Gastroesophageal sphincter (tissue), 4 donors: ENCODE measurements around the gene CIAO2B. TPM values are rescaled to one million over a fixed set of nuclear protein-coding genes. Genes with fewer than 3 reads are reported as not detected.

Experiments
- ATAC-seq: fragments of 150-250 bp; one replicate; pipeline ENCODE4 v1.9.1; 2016; ENCODE audit warnings: mild to moderate bottlenecking, moderate library complexity
- H3K27ac ChIP-seq, 4 donors: fragments of 200-600 bp; sonication (generic) in 3 of 4; 1 replicate in 3 of 4; 2 replicates in 1 of 4; pipeline ENCODE4 v1.5.1; 2016 to 2019
- H3K27me3 ChIP-seq: fragments of 200-600 bp; sonication (generic); one replicate; pipeline ENCODE4 v1.5.1; 2019
- H3K36me3 ChIP-seq, 2 donors: fragments of 200-600 bp; sonication (generic); one replicate each; pipeline ENCODE4 v1.5.1; 2019; ENCODE audit warnings: control low read depth in 1 of 2
- H3K4me1 ChIP-seq, 3 donors: fragments of 200-600 bp; sonication (generic); 1 replicate in 2 of 3; 2 replicates in 1 of 3; pipeline ENCODE4 v1.5.1; 2016 to 2019; ENCODE audit warnings: control low read depth in 2 of 3
- H3K4me3 ChIP-seq, 2 donors: fragments of 200-600 bp; sonication (generic); one replicate each; pipeline ENCODE4 v1.5.1; 2019; ENCODE audit warnings: mild to moderate bottlenecking in 1 of 2, moderate library complexity in 1 of 2
- H3K9me3 ChIP-seq, 3 donors: fragments of 200-600 bp; sonication (generic); one replicate each; pipeline ENCODE4 v1.5.1; 2017 to 2019; ENCODE audit warnings: control low read depth in 2 of 3
- CTCF ChIP-seq, 4 experiments: fragments of 200-600 bp in 2 of 4; fragments of 450-650 bp in 2 of 4; sonication (generic) in 1 of 4; IDR thresholded peaks; one replicate each; pipeline ENCODE4 v1.5.1; 2017 to 2019; ENCODE audit warnings: antibody characterized with exemption in 4 of 4, mild to moderate bottlenecking in 2 of 4, moderate library complexity in 2 of 4
- EP300 ChIP-seq: sonication (generic); formaldehyde crosslinking; IDR thresholded peaks from one replicate; pipeline ENCODE4 v1.6.1; 2017; ENCODE audit warnings: antibody characterized with exemption, mild to moderate bottlenecking
- POLR2A ChIP-seq, 2 donors: fragments of 450-650 bp; IDR thresholded peaks; one replicate each; pipeline ENCODE4 v1.6.1; 2017; ENCODE audit warnings: antibody characterized with exemption in 2 of 2, mild to moderate bottlenecking in 2 of 2, moderate library complexity in 1 of 2
- POLR2AphosphoS5 ChIP-seq: sonication (generic); formaldehyde crosslinking; IDR thresholded peaks from one replicate; pipeline ENCODE4 v1.6.1; 2017; ENCODE audit warnings: antibody characterized with exemption
- WGBS, 2 donors: methylation state at CpG; one replicate each; pipeline ENCODE4 v1.1.5; 2018; ENCODE audit warnings: low coverage in 1 of 2; 5-methylcytosine and 5-hydroxymethylcytosine counted together
- total RNA-seq, 4 donors: library from RNA; depleted of rRNA; stranded (reverse); fragments of >200 nt; gene quantifications; one replicate each; pipeline ENCODE4 v1.1.0, GENCODE V29; 2016

CIAO2B gene
- total RNA-seq, 4 donors from 2014 or later = 54.3 to 88.9 (median 79.5) TPM

GRCh38 chr16:66950437-66950836 is 16.2 kb upstream of the CIAO2B start:
- ATAC-seq = no peak
- H3K27me3 ChIP-seq = peaks cover 6% of the 10 kb centered on the region
- no peak overlapping the region for H3K4me3 ChIP-seq
- TF ChIP-seq POLR2AphosphoS5 (no peak), POLR2A (IDR thresholded peaks at IDR 0.05) (no peak), EP300 (no peak)
- H3K27ac ChIP-seq = no peak overlapping the region
- peaks cover 0 to 27% (median 9%) of the 10 kb centered on the region in 3 donors for H3K4me1 ChIP-seq
- no peaks in the 10 kb centered on the region for H3K9me3 ChIP-seq
- no peaks in the 10 kb centered on the region for H3K36me3 ChIP-seq
- 69 to 73% methylated on average over 2 of the region's 2 CpGs for WGBS, 2 donors

GRCh38 chr16:66949472-66949871 is 15.3 kb upstream of the CIAO2B start:
- Histone ChIP-seq H3K27me3 (peaks cover 6% of the 10 kb centered on the region), H3K4me1 (peaks cover 0 to 27% (median 9%) of the 10 kb centered on the region in 3 donors), H3K9me3 (no peaks in the 10 kb centered on the region), H3K36me3 (no peaks in the 10 kb centered on the region), H3K4me3 (no peak overlapping the region), H3K27ac (no peak overlapping the region)
- ATAC-seq = no peak
- 78 to 82% methylated on average over 3 to 6 of the region's 6 CpGs for WGBS, 2 donors
- TF ChIP-seq POLR2AphosphoS5 = no peak
- TF ChIP-seq CTCF (IDR thresholded peaks at IDR 0.05) = no peak
- TF ChIP-seq POLR2A (IDR thresholded peaks at IDR 0.05) = no peak
- TF ChIP-seq EP300 = no peak

GRCh38 chr16:66948837-66949225 is 14.6 kb upstream of the CIAO2B start:
- no peak for ATAC-seq
- no peak overlapping the region for H3K27ac ChIP-seq

DNA sequence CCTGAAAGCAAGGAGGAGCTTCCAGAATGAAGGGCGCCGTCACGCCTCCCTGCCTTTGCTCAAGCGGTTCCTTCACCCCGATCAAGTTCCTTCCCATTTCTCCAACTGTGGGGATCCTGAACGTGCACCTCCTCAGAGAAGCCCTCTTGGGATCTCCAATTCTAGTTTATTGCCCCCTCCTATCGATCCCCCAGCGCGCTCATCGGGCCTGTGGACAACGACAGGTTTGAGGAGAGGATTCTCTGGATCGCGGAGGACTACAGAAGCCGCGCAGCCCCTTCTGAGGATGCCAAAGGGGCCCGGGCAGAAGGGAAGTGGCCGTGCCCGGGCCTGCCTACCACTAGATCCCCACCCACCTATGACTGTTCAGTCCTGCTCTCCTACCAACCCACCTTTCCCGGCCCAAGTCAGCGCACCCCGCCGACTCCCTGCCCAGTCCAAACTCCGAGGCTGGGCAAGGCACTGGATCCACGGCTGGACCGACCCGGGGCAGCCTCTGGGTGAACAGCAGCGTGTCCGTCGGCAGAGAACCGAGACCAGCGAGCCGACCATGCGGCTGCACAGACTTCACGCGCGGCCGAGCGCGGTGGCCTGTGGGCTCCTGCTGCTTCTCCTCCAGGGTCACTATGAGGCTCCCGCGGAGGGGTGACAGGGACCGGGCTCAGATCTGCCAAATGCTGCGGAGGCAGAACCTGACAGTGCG is 14.1 kb upstream of the CIAO2B start:
- peaks cover 6% of the 10 kb centered on the region for H3K27me3 ChIP-seq
- TF ChIP-seq POLR2AphosphoS5 (no peak), CTCF (IDR thresholded peaks at IDR 0.05) (no peak), EP300 (no peak), POLR2A (IDR thresholded peaks at IDR 0.05) (no peak)
- H3K9me3 ChIP-seq = no peaks in the 10 kb centered on the region
- WGBS, 2 donors = 0% methylated on average over 1 of the region's 44 CpGs; no CpG with 5 or more reads in 1 of the 2 donors
- peak overlapping the region; percentile 52 to 58 for H3K4me3 ChIP-seq
- peak overlapping the region in 1 of 4 donors; percentile 41 for H3K27ac ChIP-seq
- H3K4me1 ChIP-seq = peaks cover 0 to 27% (median 9%) of the 10 kb centered on the region in 3 donors
- H3K36me3 ChIP-seq = peaks cover 0 to 9% of the 10 kb centered on the region in 2 donors
- peak; percentile 56 for ATAC-seq

More at GRCh38 chr16:66948837-66949225, 14.6 kb upstream of the CIAO2B start:
- peaks cover 0 to 3% of the 10 kb centered on the region in 2 donors for H3K36me3 ChIP-seq
- H3K4me3 ChIP-seq = peak overlapping the region; percentile 52 to 58
- peaks cover 6% of the 10 kb centered on the region for H3K27me3 ChIP-seq
- WGBS, 2 donors = 17% methylated on average over 7 of the region's 21 CpGs; no CpG with 5 or more reads in 1 of the 2 donors
- no peaks in the 10 kb centered on the region for H3K9me3 ChIP-seq
- no peak for TF ChIP-seq POLR2A (IDR thresholded peaks at IDR 0.05)
- no peak for TF ChIP-seq POLR2AphosphoS5
- TF ChIP-seq EP300 = no peak
- no peak for TF ChIP-seq CTCF (IDR thresholded peaks at IDR 0.05)
- H3K4me1 ChIP-seq = peaks cover 0 to 27% (median 9%) of the 10 kb centered on the region in 3 donors

DNA sequence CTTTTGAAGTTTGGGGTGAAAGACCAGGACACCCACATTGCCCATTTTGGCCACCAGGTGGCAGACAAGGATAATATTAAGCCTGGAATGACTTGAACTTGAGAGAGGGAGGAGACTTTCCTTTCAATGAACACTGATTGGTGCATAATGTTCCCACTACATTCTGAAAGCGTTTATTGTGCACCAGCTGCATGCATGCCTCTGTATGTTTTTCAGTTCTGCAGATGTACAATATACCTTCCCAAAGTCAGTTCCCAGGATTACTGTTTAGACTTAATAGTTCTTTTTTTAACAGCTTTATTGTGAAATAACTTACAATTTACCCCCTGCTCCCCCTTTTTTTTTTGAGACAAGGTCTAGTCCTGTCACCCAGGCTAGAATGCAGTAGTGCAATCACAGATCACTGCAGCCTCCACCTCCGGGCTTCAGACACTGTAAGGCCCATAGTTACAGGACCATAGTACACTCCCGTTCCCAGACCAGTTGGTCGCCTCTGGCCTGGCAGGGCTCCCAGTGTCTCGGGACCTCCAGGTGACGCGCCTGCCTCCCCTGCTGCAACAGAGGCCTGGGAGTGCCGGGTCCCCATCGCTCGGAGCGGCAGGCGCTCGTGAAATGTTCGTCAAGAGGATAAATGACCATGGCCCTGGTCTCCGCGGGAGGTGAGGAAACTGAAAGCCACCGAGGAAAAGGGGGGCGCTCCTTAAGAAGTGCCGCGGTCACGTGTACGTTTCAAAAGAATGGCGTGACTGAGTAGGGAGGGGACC is 13.3 kb upstream of the CIAO2B start:
- WGBS, 2 donors = 0 to 14% methylated on average over 1 of the region's 23 CpGs
- peak; percentile 75 for ATAC-seq
- H3K9me3 ChIP-seq = no peaks in the 10 kb centered on the region
- H3K36me3 ChIP-seq = peaks cover 0 to 17% of the 10 kb centered on the region in 2 donors
- TF ChIP-seq CTCF (IDR thresholded peaks at IDR 0.05) = peak in 3 of 4 experiments; percentile 91 to 95 (median 93)
- TF ChIP-seq POLR2A (IDR thresholded peaks at IDR 0.05) = no peak
- peak overlapping the region; percentile 52 to 58 for H3K4me3 ChIP-seq
- H3K27ac ChIP-seq = peak overlapping the region in 2 of 4 donors; percentile 23 to 41
- H3K4me1 ChIP-seq = peaks cover 0 to 27% (median 9%) of the 10 kb centered on the region in 3 donors
- peaks cover 6% of the 10 kb centered on the region for H3K27me3 ChIP-seq
